GM19438 (cell line): ENCODE results near the gene GINS2.

Source experiments
- ATAC-seq: cut with Tn5 transposase; IDR thresholded peaks from one replicate; pipeline ENCODE4 v1.9.1; 2021; ENCODE audit warnings: low read depth; ENCODE audit not compliant: unreplicated experiment

Gene GINS2

DNA sequence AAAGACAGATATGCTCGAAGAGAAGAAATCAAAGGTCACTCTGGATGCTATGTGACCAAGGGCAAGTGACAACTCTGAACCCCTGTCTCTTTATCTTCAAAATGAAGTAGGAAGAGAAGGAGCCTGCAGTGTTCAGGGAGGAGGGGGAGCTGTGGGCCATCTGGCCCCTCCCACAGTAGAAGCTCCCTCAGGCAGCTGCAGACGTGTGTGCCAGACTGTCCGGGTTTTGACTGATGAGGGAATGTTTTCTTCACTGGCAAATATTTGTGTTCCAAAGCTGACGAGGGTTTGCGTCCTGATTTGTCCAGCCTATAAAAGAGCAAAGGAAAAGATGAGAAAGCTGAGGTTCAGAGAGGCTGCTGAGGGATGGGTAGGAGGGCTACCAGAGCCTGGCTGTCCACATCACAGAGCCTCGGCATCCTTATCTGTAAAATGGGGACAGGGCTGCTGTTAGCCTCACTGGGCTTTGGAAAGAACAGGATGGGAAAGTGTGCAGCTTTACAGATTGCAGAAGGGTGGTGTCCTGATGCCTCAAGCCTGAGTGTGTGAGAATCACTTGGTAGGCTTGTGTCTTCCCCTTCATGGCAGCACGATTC, 1.8 kb upstream of the GINS2 start:
- ATAC-seq = no peak

DNA sequence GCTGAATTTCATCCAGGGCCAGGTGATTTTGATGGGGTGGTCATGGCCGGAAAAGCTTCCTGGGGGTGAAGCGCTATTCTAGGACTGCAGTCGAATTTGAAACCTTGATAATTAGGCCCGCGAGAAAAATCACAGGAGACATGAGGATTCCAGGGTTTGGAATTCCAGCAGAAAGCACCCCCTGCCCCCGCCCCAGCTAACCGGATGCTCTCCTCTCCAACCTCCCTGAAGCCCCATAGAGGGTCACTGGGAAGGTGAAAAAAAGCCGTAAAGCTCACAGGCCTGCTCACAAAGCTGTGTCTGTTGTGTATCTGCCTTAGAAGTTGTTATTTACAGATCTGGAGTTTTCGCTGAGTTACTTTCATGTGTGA, 1.2 kb upstream of the GINS2 start:
- ATAC-seq = no peak

DNA sequence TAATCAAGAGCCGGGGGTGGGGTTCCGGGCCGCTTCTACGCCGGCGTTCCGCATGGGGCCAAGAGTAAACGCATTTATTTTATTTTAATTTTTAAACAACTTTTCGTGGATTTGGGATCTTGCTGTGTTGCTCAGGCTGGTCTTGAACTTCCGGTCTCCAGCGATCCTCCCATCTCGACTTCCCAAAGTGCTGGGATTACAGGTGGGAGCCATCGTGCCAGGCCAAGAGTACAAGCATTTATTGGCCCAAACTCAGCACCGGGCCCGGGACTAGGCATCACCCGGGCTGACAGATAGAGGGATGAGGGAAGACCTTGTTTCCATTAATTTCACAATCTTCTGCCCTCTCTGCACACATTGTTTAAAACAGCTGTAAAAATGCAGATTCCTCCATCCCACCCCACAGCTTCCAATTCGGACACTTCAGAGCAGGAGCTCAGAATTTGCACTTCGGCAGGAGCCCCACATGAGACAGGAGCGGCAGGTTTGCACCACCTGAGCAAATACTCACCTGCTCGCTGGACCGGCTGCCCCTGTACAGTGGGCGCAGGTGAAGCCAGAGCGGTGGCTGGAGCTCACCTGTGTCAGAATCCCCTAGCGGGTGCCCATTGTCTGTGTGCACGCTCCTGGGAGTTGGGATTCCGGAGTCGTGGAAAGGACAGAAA, 663 bp upstream of the GINS2 start:
- no peak for ATAC-seq

DNA sequence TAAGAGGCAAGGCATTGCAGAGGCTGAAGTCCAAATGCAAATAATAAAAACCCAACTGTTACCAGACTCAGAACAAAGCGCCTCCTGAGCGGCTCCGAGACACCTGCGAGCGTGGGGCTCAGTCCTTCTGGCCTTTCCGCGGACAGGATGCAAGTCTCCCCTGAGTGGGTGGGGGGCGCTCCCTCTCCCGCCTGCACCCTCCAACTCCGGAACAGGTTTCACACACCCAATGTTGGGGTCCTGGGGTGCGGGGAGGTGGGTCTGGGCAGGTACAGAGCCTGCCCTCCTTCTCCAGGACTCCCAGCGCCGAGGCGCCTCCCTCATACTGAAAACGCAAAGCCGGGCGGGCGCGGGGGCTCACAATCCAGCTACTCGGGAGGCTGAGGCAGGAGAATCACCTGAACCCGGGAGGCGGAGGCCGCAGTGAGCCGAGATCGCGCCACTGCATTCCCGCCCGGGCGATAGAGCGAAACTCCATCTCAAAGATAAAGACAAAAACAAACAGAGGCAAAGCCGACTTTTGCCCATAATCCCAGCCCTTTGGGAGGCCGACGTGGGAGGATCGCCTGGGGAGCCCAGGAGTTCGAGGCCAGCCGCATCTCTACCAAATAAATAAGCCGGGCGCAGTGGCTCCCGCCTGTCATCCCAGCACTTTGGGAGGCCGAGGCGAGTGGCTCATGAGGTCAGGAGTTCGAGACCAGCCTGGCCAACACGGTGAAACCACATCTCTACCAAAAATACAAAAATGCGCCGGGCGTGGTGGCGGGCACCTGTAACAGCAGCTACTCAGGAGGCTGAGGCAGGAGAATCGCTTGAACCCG, 893 bp downstream of the GINS2 start:
- no peak for ATAC-seq

DNA sequence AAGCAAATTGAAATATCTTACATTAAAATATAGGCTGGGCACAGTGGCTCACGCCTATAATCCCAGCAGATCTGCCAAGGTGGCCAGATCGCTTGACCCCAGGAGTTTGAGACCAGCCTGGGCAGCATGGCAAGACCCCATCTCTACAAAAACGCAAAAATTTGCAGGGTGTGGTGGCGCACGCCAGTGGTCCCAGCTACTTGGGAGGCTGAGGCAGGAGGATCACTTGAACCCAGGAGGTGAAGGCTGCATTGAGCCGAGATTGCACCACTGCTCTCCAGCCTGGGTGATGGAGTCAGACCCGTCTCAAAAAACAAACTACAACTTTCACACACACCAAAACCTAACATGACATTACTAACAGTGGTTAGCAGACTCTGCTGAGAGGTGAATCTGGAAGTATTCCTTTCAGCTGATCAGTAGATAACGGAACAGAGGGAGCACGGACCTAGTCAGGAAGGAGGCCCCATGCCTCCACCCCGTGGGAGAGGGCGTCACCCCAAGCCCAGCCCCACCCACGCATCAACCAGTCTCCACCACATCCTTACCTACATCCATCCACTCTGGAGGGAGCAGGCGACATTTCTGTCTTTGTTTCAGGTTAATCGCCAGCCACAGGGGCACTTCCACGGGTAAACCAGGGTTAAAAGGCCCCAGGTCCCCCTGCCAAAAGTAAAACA, 1.7 kb downstream of the GINS2 start:
- no peak for ATAC-seq

DNA sequence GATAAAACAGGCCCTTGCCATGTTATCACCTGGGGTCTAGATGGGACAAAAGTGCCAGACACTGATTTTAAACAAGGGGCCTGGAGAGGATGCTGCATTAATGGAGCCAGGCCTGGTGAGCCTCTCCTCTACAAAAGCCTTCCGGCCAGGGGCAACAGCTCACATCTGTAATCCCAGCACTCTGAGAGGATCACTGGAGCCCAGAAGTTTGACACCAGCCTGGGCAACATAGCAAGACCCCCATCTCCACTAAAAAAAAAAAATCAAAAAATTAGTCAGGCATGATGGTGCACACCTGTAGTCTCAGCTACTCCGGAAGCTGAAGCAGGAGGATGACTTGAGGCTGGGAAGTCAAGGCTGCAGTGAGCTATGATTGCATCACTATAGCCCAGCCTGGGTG, 3.5 kb downstream of the GINS2 start:
- ATAC-seq = no peak

DNA sequence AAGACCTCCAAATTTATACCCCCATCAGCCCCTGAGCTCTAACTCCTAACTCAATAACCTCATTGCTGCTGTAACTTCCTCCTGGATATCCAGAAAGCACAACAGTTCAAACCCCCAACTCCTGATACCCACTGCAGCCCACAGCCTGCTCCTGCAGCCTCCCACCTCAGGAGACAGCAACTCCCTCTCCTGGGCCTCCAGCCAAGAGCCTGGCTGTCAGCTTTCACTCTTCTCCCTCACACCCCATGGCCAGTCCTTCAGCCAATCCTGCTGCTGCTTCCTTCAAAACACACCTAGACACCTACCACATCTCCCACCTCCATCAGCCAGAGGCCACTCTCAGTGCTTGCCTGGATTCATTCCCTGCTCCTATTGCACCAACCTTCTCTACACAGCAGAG, 5.4 kb downstream of the GINS2 start:
- no peak for ATAC-seq

DNA sequence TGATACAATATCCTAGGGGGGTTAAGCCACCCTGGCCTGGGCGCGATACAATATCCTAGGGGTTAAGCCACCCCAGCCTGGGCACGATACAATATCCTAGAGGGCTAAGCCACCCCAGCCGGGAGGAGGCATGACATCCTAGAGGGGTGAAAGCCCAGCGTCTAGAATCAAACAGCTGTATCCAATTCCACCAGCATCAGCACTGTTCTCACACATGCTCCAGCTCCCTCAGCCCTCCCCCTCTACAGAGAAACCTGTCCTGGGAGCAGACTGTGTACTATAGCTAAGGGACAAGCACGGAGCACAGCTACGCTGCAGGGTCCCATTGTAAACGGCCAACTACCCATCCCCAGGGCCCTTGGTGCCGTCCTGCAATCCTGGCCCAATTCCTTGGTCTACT, 6.2 kb downstream of the GINS2 start:
- no peak for ATAC-seq

DNA sequence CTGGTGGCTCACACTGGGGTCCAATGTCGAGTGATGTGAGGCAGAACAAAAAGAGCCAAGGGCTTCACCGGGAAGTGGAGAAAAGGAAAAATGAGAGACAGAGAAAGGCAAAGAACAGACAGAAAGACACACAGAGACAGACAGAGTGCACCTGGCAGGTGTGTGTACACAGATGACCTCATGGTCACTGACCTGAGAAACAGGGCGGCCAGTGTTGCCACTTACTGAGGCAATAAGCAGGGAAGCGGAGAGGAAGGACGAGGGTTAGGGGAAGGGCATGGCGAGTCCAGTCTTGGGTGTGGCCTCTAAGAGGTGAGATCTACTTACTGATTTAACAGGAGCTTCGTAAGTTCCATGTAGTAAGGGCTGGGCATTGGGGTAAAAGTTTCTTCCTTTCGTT, 7.5 kb downstream of the GINS2 start:
- ATAC-seq = no peak

DNA sequence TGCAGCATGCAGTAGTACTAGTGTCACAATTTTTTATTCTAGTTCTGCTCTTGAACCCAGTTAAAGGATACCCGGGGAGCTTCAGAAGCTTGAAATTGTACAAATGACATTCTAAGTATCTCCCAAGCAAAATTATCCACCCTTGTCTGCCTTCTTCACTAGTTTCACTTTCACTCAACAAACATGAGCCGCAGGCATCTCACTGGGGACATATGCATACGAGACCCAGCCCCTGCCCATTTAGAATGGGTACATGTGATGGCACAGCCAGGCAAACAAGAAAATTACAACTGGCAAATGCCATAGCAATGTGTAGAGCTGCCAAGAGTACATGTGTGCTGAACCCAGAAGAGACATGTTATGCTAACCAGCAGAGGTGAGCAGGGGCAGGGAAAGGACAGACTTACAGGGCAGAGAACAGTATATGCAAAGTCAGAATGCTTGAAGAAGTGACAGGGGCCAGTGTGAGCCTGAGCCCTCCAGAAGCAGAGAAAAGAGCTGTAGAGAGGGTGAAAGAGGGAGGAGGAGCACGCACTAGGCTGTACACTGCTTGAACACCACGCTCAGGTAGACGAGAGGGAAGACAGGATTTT, 8.3 kb downstream of the GINS2 start:
- ATAC-seq = no peak

DNA sequence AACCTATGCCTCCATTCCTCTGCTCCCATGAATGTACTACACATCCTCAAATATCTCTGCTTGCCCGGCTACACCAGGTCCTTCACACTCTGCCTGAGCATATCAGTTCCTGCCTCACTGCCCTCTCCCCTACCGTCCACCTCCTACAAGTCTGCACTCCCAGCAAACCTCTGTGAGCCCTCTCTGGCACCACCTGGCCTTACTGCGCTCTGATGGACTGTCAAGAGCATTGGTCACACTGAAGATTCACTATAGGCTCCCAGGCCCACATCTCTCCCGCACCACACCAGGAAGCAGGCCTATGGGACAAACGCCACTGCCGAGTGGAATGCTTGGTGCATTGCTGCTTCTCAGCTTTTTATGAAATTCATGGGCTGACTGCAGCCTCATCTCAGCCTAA, 8.9 kb downstream of the GINS2 start:
- ATAC-seq = no peak

DNA sequence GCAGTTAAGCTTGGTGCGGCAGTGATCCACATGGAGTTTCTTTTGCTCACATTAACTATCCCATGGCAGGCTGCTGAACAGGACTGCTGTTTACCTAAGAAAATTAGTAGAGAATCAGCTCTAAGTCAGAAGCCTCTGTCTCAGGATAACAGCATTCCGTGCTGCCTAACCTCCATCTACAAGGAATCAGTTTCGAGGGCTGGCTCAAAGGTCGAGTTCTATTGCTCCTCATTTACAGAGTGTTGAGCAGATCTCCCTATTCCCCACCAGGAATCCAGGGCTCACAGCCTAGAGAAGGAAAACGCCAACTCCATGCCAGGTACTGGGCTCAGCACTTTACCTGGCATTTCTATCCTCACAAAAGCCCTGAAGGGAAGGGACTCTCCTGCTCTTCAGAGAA, 9.9 kb downstream of the GINS2 start:
- no peak for ATAC-seq

DNA sequence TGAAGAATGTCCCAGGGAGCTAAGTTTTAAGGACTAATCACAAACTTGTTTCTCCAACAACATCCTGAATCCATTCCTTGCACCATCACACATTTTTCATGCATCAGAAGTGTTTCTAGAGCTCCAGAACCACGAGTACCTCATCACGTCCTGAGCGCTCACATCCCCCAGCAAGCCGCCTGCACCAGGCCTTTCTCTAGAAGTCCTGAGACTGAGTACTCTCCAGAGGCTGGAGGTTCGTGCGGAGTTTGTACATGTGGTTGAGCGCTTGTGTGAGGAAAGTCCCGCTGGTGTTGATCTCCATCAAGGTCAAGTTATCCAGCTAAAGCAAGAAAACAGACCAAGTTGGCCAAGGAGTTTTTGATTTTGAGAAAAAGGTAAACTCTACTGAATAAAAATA, 10.7 kb downstream of the GINS2 start:
- ATAC-seq = no peak

DNA sequence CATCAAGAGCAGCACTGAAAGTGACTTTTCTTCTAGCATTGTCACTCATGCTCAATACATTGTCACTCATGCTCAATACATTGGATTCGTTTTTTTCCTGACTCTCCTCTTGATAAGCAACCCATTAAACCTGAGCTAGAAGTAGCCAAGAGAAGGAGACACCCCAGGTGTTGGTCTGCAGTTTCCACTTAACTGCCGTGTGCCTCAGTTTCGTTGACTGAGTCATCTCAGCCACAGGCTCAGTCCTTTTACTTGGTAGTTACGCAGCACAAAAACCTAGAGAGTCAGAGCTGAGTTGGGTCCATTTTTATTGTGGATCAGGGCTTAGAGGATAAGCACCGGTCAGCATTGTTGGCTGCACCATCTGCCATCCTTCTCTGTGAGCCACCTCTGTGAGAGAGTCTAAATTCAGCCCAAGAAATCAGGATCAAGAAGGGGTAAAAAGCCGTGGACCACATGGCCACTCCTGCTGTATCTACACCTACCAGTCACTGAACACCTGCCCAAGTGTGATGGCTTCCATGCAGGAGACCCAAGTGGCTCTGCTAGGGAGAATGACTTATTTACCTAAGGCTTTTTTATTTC, 11.3 kb downstream of the GINS2 start:
- ATAC-seq = no peak

DNA sequence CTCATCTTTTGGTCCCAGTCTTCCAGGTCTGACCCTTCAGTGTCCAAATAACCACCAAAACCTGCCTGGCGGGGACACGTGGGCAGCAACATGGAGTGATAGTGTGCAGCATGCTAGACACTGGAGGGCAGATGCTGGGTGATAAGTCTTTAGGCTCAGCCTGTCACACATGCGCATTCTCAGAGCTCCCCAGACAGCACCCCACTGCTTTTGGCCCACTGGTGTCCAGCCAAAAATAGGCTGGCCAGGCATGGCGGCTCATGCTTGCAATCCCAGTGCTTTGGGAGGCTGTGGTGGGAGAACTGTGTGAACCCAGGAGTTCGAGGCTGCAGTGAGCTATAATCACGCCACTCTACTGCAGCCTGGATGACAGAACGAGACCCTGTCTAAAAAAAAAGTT, 12.3 kb downstream of the GINS2 start:
- no peak for ATAC-seq

DNA sequence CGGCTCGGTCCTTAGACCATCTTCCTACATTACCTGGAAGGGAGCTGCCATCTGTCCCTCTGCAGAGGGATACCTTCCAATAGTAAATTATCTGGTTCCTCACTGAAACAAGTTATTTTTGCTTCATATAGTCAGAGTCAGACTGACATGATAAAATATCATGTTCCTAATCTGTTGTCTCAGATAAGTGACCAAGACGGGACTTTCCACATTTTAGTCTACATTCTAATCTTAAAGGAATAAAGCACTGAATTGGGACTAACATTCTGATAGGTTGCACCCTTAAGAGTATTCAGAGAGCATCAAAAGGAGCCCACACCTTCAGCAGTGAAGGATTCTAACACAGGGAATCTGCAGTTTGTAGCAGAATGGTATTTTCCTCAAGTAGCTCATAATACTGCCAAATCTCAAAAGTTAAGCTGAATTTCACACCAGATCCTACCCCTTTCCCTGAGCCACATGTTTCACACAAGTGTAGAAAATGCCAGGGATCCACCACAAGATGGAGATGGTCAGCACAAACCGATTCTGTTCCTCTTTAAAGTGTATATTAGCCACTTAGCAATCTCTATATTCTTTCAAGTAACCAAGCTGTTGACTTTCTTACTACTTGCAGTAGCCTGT, 13.4 kb downstream of the GINS2 start:
- ATAC-seq = no peak

DNA sequence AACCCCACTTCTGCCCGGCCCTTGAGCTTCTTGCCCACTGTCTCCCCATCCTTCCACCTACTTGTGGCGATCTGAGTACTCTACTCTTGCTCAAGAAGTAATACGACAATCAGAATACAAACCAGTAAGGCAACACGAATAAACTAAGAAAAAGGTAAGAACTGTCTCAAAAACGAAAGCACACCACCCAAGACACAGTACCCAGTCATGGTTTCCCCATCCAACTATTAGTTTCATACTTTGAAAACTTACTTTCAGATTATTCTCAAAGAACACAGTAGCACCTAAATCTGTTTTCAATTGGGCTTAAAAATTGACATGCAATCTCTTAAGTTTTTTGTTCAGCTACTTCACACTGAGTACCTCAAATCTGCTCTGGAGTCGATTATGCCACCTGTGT, 13.9 kb downstream of the GINS2 start:
- ATAC-seq = no peak

DNA sequence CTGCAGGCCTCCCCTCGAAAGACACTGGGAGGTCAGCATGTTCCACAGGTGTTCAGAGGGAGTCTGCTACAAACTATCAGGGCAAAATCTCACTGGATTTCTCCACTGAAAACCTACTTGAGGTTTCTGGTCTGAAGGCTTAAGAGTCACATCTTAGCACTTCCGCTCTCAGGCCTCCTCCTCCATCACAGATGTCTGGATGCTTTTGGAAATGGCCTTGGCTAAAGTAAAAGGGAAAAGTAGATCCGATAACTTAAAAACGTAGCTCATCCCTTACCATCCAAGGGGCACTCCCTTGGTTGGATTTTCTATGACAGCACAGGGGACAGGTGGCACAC, 14.4 kb downstream of the GINS2 start:
- ATAC-seq = no peak

DNA sequence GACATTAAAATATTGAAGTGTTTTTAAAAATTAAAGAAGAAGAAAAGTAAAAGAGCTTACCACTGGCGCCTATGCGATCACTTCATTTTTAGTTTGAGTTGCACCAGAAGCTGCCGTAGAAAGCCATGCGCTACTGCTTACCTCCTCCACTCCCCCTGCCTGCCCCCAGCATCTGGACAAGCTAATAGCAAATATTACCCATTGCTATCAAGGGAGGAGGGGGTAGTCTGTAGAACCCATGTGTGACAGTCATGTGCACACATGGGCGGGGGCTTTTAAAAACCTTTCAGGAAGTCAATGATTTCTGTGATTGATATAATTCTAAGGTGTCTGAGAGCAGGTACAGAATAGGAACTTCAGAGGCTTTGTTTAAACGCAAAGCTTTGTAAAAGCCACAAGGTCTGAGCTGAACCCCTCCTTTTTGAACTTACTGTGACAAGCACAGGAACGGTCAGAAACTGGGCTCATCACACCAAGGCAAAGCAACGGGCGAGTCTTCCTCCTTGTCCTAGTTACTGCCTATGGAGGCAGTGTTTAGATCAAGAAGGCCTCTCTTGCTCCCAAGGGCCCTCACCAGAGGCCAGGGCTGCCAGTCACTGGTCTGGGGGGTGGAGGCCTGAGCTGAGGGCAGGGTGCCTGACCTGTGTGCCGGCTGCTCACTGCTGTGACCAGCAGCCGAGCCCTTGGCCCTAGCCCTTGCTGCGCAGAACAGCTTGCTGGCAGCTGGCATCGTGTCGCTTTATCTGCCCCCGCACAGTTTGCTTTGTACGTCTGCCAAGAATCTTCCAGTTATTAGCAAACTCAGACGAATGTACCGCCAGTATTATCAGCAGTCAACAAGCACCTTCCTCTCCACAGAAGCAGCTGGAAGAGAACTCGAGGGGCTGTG, 15.0 kb downstream of the GINS2 start:
- ATAC-seq = no peak
